HepG2 (cell line): Measurements from ENCODE around the gene TIAM1.

Experiments
- ARNT2 ChIP-seq: sonication (generic); formaldehyde crosslinking; IDR thresholded peaks from 2 replicates; pipeline ENCODE4 v1.8.0; 2022; ENCODE audit warnings: mild to moderate bottlenecking, low read depth, missing genetic modification reagents, moderate library complexity
- ATF1 ChIP-seq: IDR thresholded peaks from 2 replicates; pipeline ENCODE4 v1.6.1; 2016; ENCODE audit warnings: mild to moderate bottlenecking, control low read depth
- DMAP1 ChIP-seq: IDR thresholded peaks from 2 replicates; pipeline ENCODE4 v1.6.1; 2016
- FOXA3 ChIP-seq: IDR thresholded peaks from 2 replicates; pipeline ENCODE4 v1.6.1; 2016; ENCODE audit warnings: missing genetic modification reagents, missing compliant biosample characterization
- JUNB ChIP-seq: sonication (generic); formaldehyde crosslinking; IDR thresholded peaks from 2 replicates; pipeline ENCODE4 v1.8.0; 2022; ENCODE audit warnings: missing genetic modification reagents, mild to moderate bottlenecking, borderline replicate concordance
- MTF1 ChIP-seq: sonication (generic); formaldehyde crosslinking; IDR thresholded peaks from 2 replicates; pipeline ENCODE4 v1.5.0; 2020; ENCODE audit warnings: missing genetic modification reagents
- POLR2AphosphoS2 ChIP-seq: IDR thresholded peaks from 2 replicates; pipeline ENCODE4 v1.6.1; 2011; ENCODE audit warnings: low read depth, low read length, improper control_type of control experiment
- PRDM10 ChIP-seq: sonication (generic); formaldehyde crosslinking; IDR thresholded peaks from 2 replicates; pipeline ENCODE4 v1.4.0; 2020; ENCODE audit warnings: low read depth, missing genetic modification reagents
- U2AF1 ChIP-seq: fragments of 200-400 bp; formaldehyde crosslinking; optimal IDR thresholded peaks from 2 replicates; pipeline ENCODE3; 2017; ENCODE audit warnings: mild to moderate bottlenecking, low read depth, low read length
- ZNF280D ChIP-seq: sonication (generic); formaldehyde crosslinking; IDR thresholded peaks from 2 replicates; pipeline ENCODE4 v1.5.1; 2020; ENCODE audit warnings: mild to moderate bottlenecking, missing genetic modification reagents
- TF ChIP-seq, protein P1 (sequence below): sonication (generic); formaldehyde crosslinking; IDR thresholded peaks from 2 replicates; pipeline ENCODE4 v1.5.0; 2020; ENCODE audit warnings: mild to moderate bottlenecking, missing genetic modification reagents, moderate library complexity

- TF ChIP-seq DMAP1 (CRISPR knock-in tag): no peak
- no peak for TF ChIP-seq FOXA3 (CRISPR knock-in tag)
- no peak for TF ChIP-seq PRDM10 (CRISPR knock-in tag)
- TF ChIP-seq U2AF1: no peak
- no peak for TF ChIP-seq JUNB
- TF ChIP-seq ARNT2 (CRISPR knock-in tag): no peak
- TF ChIP-seq POLR2AphosphoS2: no peak
- TF ChIP-seq MTF1 (CRISPR knock-in tag): no peak
- no peak for TF ChIP-seq ZNF280D (CRISPR knock-in tag)
- TF ChIP-seq, protein P1, sequence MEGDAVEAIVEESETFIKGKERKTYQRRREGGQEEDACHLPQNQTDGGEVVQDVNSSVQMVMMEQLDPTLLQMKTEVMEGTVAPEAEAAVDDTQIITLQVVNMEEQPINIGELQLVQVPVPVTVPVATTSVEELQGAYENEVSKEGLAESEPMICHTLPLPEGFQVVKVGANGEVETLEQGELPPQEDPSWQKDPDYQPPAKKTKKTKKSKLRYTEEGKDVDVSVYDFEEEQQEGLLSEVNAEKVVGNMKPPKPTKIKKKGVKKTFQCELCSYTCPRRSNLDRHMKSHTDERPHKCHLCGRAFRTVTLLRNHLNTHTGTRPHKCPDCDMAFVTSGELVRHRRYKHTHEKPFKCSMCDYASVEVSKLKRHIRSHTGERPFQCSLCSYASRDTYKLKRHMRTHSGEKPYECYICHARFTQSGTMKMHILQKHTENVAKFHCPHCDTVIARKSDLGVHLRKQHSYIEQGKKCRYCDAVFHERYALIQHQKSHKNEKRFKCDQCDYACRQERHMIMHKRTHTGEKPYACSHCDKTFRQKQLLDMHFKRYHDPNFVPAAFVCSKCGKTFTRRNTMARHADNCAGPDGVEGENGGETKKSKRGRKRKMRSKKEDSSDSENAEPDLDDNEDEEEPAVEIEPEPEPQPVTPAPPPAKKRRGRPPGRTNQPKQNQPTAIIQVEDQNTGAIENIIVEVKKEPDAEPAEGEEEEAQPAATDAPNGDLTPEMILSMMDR (CRISPR knock-in tag): no peak
- no peak for TF ChIP-seq ATF1 (CRISPR knock-in tag)
Measured at GRCh38 chr21:31201144-31201543, 142.9 kb downstream of the TIAM1 start.
